ENCODE results near the gene FAM171A2. TPM values are rescaled to one million over a fixed set of nuclear protein-coding genes. Genes with fewer than 3 reads are reported as not detected.

FAM171A2 gene
- total RNA-seq = 10 to 100 TPM; 45.7 to 51.9 TPM
- 48.1 TPM for polyA plus RNA-seq (2013, experiment 1 of 2)
- polyA plus RNA-seq (2013, experiment 2 of 2) = 43.2 TPM
- long read RNA-seq, experiment 1, partial matches to known transcripts = 2 of 20 reads
- long read RNA-seq, experiment 1, other reads (novel, unspliced or antisense) = 15 of 20 reads
- long read RNA-seq, experiment 2, transcript FAM171A2-201 (8 exons, 3,160 nt) = major isoform, 136 of 175 reads
- long read RNA-seq, experiment 2, partial matches to known transcripts = 11 of 175 reads
- long read RNA-seq, experiment 2, other reads (novel, unspliced or antisense) = 28 of 175 reads
- long read RNA-seq, experiment 3 = 0 reads
- long read RNA-seq, experiment 4 = 0 reads

GRCh38 chr17:44363613-44364159 is at the start of gene FAM171A2:
TSS of gene FAM171A2 (minus strand) at chr17:44363853. CDS start at chr17:44363714, 139 bp downstream.
- H3K27ac Mint-ChIP-seq = peak within 1 kb of the TSS; percentile 79
- H3K36me3 ChIP-seq (ENCODE audit: control insufficient read depth, insufficient read depth, low read length) = peaks cover 14% of the 10 kb centered on the region
- peaks cover 5% of the 10 kb centered on the region for H3K27me3 ChIP-seq (ENCODE audit: control insufficient read depth, insufficient read depth, low read length, poor library complexity, severe bottlenecking)
- H3K9me3 Mint-ChIP-seq = peaks cover 2% of the 10 kb centered on the region
- H3K27me3 Mint-ChIP-seq (ENCODE audit: insufficient read depth) = peaks cover 36% of the 10 kb centered on the region
- peak within 1 kb of the TSS; percentile 73 for H3K4me3 Mint-ChIP-seq
- H3K9ac ChIP-seq (ENCODE audit: extremely low read depth, low read length, poor library complexity, severe bottlenecking) = peak within 1 kb of the TSS; percentile 87
- peaks cover 20% of the 10 kb centered on the region for H3K4me1 ChIP-seq (ENCODE audit: control insufficient read depth, insufficient read depth, low read length)
- 1 to 80% methylated on average over 1 to 58 of the region's 63 CpGs for WGBS, 2 experiments (ENCODE audit: insufficient coverage in 1 of 2, insufficient read length in 1 of 2)
- H3K27ac ChIP-seq (ENCODE audit: low read depth, low read length) = peak within 1 kb of the TSS; percentile 57
- DNase-seq = peak; percentile 93
- peaks cover 5% of the 10 kb centered on the region for H3K9me3 ChIP-seq (ENCODE audit: control insufficient read depth, low read length)
- peaks cover 16% of the 10 kb centered on the region for H3K4me1 Mint-ChIP-seq
- TF ChIP-seq, protein P1, sequence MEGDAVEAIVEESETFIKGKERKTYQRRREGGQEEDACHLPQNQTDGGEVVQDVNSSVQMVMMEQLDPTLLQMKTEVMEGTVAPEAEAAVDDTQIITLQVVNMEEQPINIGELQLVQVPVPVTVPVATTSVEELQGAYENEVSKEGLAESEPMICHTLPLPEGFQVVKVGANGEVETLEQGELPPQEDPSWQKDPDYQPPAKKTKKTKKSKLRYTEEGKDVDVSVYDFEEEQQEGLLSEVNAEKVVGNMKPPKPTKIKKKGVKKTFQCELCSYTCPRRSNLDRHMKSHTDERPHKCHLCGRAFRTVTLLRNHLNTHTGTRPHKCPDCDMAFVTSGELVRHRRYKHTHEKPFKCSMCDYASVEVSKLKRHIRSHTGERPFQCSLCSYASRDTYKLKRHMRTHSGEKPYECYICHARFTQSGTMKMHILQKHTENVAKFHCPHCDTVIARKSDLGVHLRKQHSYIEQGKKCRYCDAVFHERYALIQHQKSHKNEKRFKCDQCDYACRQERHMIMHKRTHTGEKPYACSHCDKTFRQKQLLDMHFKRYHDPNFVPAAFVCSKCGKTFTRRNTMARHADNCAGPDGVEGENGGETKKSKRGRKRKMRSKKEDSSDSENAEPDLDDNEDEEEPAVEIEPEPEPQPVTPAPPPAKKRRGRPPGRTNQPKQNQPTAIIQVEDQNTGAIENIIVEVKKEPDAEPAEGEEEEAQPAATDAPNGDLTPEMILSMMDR (conservative IDR thresholded peaks at IDR 0.05) = peak; percentile 94
- peaks cover 11% of the 10 kb centered on the region for H3K36me3 Mint-ChIP-seq (ENCODE audit: low read depth)
- peak within 1 kb of the TSS; percentile 87 for H3K4me3 ChIP-seq (ENCODE audit: low read length)

- H3K9ac ChIP-seq (ENCODE audit: extremely low read depth, low read length, poor library complexity, severe bottlenecking) = no peak overlapping the region
- no peak overlapping the region for H3K27ac ChIP-seq (ENCODE audit: low read depth, low read length)
- Mint-ChIP-seq H3K9me3 (no peaks in the 10 kb centered on the region), H3K4me1 (no peaks in the 10 kb centered on the region), H3K27ac (no peak overlapping the region), H3K27me3 (ENCODE audit: insufficient read depth) (no peaks in the 10 kb centered on the region), H3K4me3 (no peak overlapping the region), H3K36me3 (ENCODE audit: low read depth) (peaks cover 21% of the 10 kb centered on the region)
- H3K4me1 ChIP-seq (ENCODE audit: control insufficient read depth, insufficient read depth, low read length) = no peaks in the 10 kb centered on the region
- H3K27me3 ChIP-seq (ENCODE audit: control insufficient read depth, insufficient read depth, low read length, poor library complexity, severe bottlenecking) = no peaks in the 10 kb centered on the region
- DNase-seq = no peak
- 74 to 84% methylated on average over 5 to 6 of the region's 7 CpGs for WGBS, 2 experiments (ENCODE audit: insufficient coverage in 1 of 2, insufficient read length in 1 of 2)
- H3K4me3 ChIP-seq (ENCODE audit: low read length) = no peak overlapping the region
- TF ChIP-seq, protein P1 (conservative IDR thresholded peaks at IDR 0.05) = peak; percentile 65
- no peaks in the 10 kb centered on the region for H3K9me3 ChIP-seq (ENCODE audit: control insufficient read depth, low read length)
- peaks cover 33% of the 10 kb centered on the region for H3K36me3 ChIP-seq (ENCODE audit: control insufficient read depth, insufficient read depth, low read length)
These were observed 45.8 kb upstream of the FAM171A2 start for GRCh38 chr17:44409309-44410028.

GRCh38 chr17:44408786-44409185 is 45.1 kb upstream of the FAM171A2 start:
- Histone ChIP-seq H3K36me3 (ENCODE audit: control insufficient read depth, insufficient read depth, low read length) (peaks cover 36% of the 10 kb centered on the region), H3K27ac (ENCODE audit: low read depth, low read length) (no peak overlapping the region), H3K9ac (ENCODE audit: extremely low read depth, low read length, poor library complexity, severe bottlenecking) (no peak overlapping the region), H3K4me3 (ENCODE audit: low read length) (no peak overlapping the region), H3K4me1 (ENCODE audit: control insufficient read depth, insufficient read depth, low read length) (no peaks in the 10 kb centered on the region), H3K27me3 (ENCODE audit: control insufficient read depth, insufficient read depth, low read length, poor library complexity, severe bottlenecking) (no peaks in the 10 kb centered on the region), H3K9me3 (ENCODE audit: control insufficient read depth, low read length) (no peaks in the 10 kb centered on the region)
- TF ChIP-seq, protein P1 (conservative IDR thresholded peaks at IDR 0.05) = no peak
- Mint-ChIP-seq H3K4me1 (no peaks in the 10 kb centered on the region), H3K36me3 (ENCODE audit: low read depth) (peaks cover 20% of the 10 kb centered on the region), H3K4me3 (no peak overlapping the region), H3K27ac (no peak overlapping the region), H3K9me3 (no peaks in the 10 kb centered on the region), H3K27me3 (ENCODE audit: insufficient read depth) (no peaks in the 10 kb centered on the region)
- no peak for DNase-seq
- 92 to 99% methylated on average over 4 of the region's 4 CpGs for WGBS, 2 experiments (ENCODE audit: insufficient coverage in 1 of 2, insufficient read length in 1 of 2)

Data from endodermal cell (in vitro differentiated cells).